ENCODE measurements around the gene TXK.

TXK gene

GRCh38 chr4:48038666-48039065 lies 95.4 kb downstream of the TXK start:
- no peak for TF ChIP-seq POLR2AphosphoS5 (IDR thresholded peaks at IDR 0.05; ENCODE audit: low read depth, low read length)

GRCh38 chr4:48037117-48037462 lies 97.0 kb downstream of the TXK start:
- TF ChIP-seq, protein P1, sequence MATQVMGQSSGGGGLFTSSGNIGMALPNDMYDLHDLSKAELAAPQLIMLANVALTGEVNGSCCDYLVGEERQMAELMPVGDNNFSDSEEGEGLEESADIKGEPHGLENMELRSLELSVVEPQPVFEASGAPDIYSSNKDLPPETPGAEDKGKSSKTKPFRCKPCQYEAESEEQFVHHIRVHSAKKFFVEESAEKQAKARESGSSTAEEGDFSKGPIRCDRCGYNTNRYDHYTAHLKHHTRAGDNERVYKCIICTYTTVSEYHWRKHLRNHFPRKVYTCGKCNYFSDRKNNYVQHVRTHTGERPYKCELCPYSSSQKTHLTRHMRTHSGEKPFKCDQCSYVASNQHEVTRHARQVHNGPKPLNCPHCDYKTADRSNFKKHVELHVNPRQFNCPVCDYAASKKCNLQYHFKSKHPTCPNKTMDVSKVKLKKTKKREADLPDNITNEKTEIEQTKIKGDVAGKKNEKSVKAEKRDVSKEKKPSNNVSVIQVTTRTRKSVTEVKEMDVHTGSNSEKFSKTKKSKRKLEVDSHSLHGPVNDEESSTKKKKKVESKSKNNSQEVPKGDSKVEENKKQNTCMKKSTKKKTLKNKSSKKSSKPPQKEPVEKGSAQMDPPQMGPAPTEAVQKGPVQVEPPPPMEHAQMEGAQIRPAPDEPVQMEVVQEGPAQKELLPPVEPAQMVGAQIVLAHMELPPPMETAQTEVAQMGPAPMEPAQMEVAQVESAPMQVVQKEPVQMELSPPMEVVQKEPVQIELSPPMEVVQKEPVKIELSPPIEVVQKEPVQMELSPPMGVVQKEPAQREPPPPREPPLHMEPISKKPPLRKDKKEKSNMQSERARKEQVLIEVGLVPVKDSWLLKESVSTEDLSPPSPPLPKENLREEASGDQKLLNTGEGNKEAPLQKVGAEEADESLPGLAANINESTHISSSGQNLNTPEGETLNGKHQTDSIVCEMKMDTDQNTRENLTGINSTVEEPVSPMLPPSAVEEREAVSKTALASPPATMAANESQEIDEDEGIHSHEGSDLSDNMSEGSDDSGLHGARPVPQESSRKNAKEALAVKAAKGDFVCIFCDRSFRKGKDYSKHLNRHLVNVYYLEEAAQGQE (IDR thresholded peaks at IDR 0.05; ENCODE audit: insufficient read depth in 1 of 2, low read depth in 2 of 2, low read length in 2 of 2) = no peak

DNA sequence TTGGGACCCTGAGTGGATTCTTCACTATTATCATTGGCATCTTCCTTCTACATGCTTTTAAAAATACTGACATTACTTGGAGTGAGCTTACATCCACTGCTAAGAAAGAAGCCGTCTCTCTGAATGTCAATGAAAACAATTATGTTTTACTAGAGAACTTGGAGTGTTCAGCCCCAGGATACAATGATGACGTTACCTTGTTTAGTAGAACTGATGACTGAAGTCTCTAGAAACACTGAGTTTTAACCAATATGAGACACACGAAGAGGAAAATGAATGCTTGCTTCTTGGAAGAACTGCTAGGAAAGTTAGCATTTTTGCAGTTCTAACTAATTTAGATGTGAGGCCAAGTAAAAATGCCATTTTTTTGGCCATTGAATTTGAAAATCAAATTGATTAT lies 98.1 kb downstream of the TXK start:
- TF ChIP-seq SIN3A (IDR thresholded peaks at IDR 0.05; ENCODE audit: borderline replicate concordance, insufficient read depth, low read length) (no peak), POLR2AphosphoS5 (IDR thresholded peaks at IDR 0.05; ENCODE audit: low read depth, low read length) (no peak), FOXP2 (optimal IDR thresholded peaks at IDR 0.05; ENCODE audit: borderline replicate concordance, extremely low read depth, extremely low read length, insufficient read depth) (no peak), TAF1 (IDR thresholded peaks at IDR 0.05; ENCODE audit: borderline replicate concordance, insufficient read depth, low read length) (no peak)
- TF ChIP-seq, protein P1 (IDR thresholded peaks at IDR 0.05; ENCODE audit: insufficient read depth in 1 of 2, low read depth in 2 of 2, low read length in 2 of 2) = no peak

- TF ChIP-seq SIN3A (IDR thresholded peaks at IDR 0.05; ENCODE audit: borderline replicate concordance, insufficient read depth, low read length) (no peak), TAF1 (IDR thresholded peaks at IDR 0.05; ENCODE audit: borderline replicate concordance, insufficient read depth, low read length) (no peak), POLR2AphosphoS5 (IDR thresholded peaks at IDR 0.05; ENCODE audit: low read depth, low read length) (no peak), FOXP2 (optimal IDR thresholded peaks at IDR 0.05; ENCODE audit: borderline replicate concordance, extremely low read depth, extremely low read length, insufficient read depth) (no peak)
- TF ChIP-seq, protein P1 (IDR thresholded peaks at IDR 0.05; ENCODE audit: insufficient read depth in 1 of 2, low read depth in 2 of 2, low read length in 2 of 2) = no peak
Measured at GRCh38 chr4:48033825-48034413, 100.1 kb downstream of the TXK start.

DNA sequence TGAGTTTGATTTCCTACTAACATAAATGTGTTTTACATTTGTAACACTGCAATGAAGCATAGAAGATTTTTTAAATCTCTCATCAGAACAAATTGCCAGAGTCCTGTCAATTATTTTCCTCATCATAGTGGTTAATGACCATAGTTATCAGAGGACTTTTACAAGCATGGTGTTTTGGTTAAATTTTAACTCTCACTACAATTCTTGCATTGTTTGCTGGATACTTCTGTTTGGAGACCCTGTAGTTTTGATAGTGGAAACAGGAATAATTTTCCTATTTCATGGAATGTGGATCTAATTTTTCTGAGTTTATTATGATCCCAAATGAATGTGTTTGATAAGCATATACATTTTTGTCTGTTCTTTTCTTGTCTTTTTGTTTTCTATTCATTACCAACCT lies 100.6 kb downstream of the TXK start:
- TF ChIP-seq SIN3A (IDR thresholded peaks at IDR 0.05; ENCODE audit: borderline replicate concordance, insufficient read depth, low read length) = no peak

DNA sequence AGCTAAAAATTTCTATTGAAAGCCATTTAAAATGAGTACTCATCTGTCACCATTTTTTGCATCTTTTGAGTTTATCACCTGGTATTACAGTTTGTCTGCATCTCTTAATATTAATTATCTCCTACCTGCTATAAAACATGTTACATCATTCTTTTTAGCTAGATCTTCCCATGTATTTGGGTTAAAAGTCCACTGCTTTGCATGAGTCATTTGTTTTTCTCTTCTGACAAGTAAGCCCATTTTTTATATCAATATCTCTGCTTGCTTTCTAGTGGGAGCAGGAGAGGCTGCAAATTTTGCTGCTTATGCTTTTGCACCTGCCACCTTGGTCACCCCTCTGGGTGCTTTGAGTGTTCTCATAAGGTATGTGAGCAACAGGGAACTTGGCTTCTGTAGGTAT lies 101.3 kb downstream of the TXK start:
- TF ChIP-seq, protein P1 (IDR thresholded peaks at IDR 0.05; ENCODE audit: insufficient read depth in 1 of 2, low read depth in 2 of 2, low read length in 2 of 2) = no peak
- TF ChIP-seq TAF1 (IDR thresholded peaks at IDR 0.05; ENCODE audit: borderline replicate concordance, insufficient read depth, low read length) = no peak
- no peak for TF ChIP-seq FOXP2 (optimal IDR thresholded peaks at IDR 0.05; ENCODE audit: borderline replicate concordance, extremely low read depth, extremely low read length, insufficient read depth)

Measured in PFSK-1 (cell line).